Smooth muscle cell (in vitro differentiated cells): ENCODE data around the gene ADAM17. TPM values are rescaled to one million over a fixed set of nuclear protein-coding genes. Genes with fewer than 3 reads are reported as not detected.

Experiments
- DNase-seq: peaks from one replicate; lab custom pipeline; 2025; ENCODE audit not compliant: unreplicated experiment; lab: John Stamatoyannopoulos, UW
- H2AFZ ChIP-seq: fragments of 200-600 bp; sonication (generic); 2 replicates; pipeline ENCODE4 v1.6.0; 2016; ENCODE audit warnings: antibody characterized with exemption, low read depth, mild to moderate bottlenecking
- H3F3A ChIP-seq: fragments of 200-600 bp; sonication (generic); 2 replicates; pipeline ENCODE4 v1.6.0; 2017; ENCODE audit warnings: antibody characterized with exemption, low read depth
- H3K27ac ChIP-seq: fragments of 200-600 bp; sonication (generic); 2 replicates; pipeline ENCODE4 v1.5.1; 2016; ENCODE audit warnings: low read depth, mild to moderate bottlenecking
- H3K27me3 ChIP-seq: fragments of 200-600 bp; sonication (generic); 2 replicates; pipeline ENCODE4 v1.6.1; 2016; ENCODE audit warnings: low read depth, mild to moderate bottlenecking
- H3K36me3 ChIP-seq: fragments of 200-600 bp; sonication (generic); 2 replicates; pipeline ENCODE4 v1.5.1; 2016; ENCODE audit warnings: low read depth
- H3K4me1 ChIP-seq: fragments of 200-600 bp; sonication (generic); 2 replicates; pipeline ENCODE4 v1.5.1; 2016; ENCODE audit warnings: low read depth
- H3K4me2 ChIP-seq: fragments of 200-600 bp; sonication (generic); 2 replicates; pipeline ENCODE4 v1.6.0; 2016; ENCODE audit warnings: mild to moderate bottlenecking
- H3K4me3 ChIP-seq: fragments of 200-600 bp; sonication (generic); 2 replicates; pipeline ENCODE4 v1.5.1; 2016; ENCODE audit warnings: mild to moderate bottlenecking
- H3K79me2 ChIP-seq: fragments of 200-600 bp; sonication (generic); 2 replicates; pipeline ENCODE4 v1.6.0; 2016; ENCODE audit warnings: low read depth, mild to moderate bottlenecking
- H3K9ac ChIP-seq: fragments of 200-600 bp; sonication (generic); 2 replicates; pipeline ENCODE4 v1.6.0; 2016; ENCODE audit warnings: low read depth
- H3K9me3 ChIP-seq: fragments of 200-600 bp; sonication (generic); replicated peaks from 2 replicates; pipeline ENCODE4 v1.5.1; 2016; ENCODE audit warnings: low read depth
- H4K20me1 ChIP-seq: fragments of 200-600 bp; sonication (generic); 2 replicates; pipeline ENCODE4 v1.6.0; 2016; ENCODE audit warnings: low read depth
- WGBS: methylation state at CpG from one replicate; pipeline ENCODE4 v1.1.7; 2016; ENCODE audit warnings: low lambda C conversion rate; 5-methylcytosine and 5-hydroxymethylcytosine counted together
- polyA plus RNA-seq: library from polyadenylated mRNA; unstranded; fragments of >200 nt; fragmentation: Nextera tagmentation; extraction: Ambion mirVana; gene quantifications from 2 replicates; pipeline ENCODE4 v1.2.1, GENCODE V29; 2016
- total RNA-seq: library from RNA; depleted of rRNA; stranded (reverse); fragments of >200 nt; gene quantifications from 2 replicates; pipeline ENCODE4 v1.2.3, GENCODE V29; 2014
- TF ChIP-seq, protein P1 (sequence below): fragments of 200-600 bp; sonication (generic); IDR thresholded peaks from 2 replicates; pipeline ENCODE4 v1.5.1; 2017; ENCODE audit warnings: borderline replicate concordance, mild to moderate bottlenecking, antibody characterized with exemption; ENCODE audit not compliant: insufficient read depth, poor library complexity, severe bottlenecking

The ADAM17 gene
- total and polyA plus RNA-seq, 2 experiments from 2014 or later, result 8.9 to 18.3 TPM

DNA sequence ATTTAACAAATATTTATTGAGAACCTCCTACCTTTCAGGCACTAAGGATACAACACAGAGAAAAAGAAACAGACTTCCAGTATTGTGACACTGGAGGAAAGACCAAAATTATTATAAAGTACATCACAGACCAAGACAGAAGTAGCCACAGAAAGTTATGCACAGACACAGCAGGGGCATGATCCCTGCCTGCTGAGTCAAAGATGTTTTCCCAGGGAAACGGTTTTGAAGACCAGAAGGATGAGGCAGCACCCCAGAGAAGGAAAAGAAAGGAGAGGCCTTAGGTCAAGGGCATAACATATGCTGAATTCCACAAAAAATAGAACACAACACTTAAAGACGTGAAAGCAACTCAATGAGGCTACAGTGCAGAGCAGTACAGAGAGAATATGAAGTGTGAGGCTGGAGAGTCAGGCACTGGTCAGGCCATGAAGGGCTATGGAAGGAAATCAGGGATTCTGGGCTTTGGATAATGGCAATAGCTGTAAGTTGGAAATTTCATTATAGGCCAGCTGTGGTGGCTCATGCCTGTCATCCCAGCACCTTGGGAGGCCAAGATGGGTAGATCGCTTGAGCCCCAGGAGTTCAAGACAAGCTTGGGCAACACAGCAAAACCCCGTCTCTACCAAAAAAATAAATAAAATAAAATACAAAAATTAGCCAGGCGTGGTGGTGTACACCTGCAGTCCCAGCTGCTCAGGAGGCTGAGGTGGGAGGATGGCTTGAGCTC is 8.2 kb downstream of the ADAM17 start:
- Histone ChIP-seq H3K9me3 (no peaks in the 10 kb centered on the region), H3F3A (peaks cover 10% of the 10 kb centered on the region), H3K79me2 (peaks cover 99% of the 10 kb centered on the region), H2AFZ (no peak overlapping the region), H3K9ac (no peak overlapping the region), H3K4me3 (no peak overlapping the region), H3K27ac (peak overlapping the region; percentile 51), H3K27me3 (no peaks in the 10 kb centered on the region), H4K20me1 (peaks cover 96% of the 10 kb centered on the region), H3K4me1 (peaks cover 21% of the 10 kb centered on the region), H3K4me2 (peak overlapping the region; percentile 58), H3K36me3 (no peaks in the 10 kb centered on the region)
- WGBS, result 76% methylated on average over 5 of the region's 5 CpGs
- no peak for DNase-seq
- TF ChIP-seq, protein P1, sequence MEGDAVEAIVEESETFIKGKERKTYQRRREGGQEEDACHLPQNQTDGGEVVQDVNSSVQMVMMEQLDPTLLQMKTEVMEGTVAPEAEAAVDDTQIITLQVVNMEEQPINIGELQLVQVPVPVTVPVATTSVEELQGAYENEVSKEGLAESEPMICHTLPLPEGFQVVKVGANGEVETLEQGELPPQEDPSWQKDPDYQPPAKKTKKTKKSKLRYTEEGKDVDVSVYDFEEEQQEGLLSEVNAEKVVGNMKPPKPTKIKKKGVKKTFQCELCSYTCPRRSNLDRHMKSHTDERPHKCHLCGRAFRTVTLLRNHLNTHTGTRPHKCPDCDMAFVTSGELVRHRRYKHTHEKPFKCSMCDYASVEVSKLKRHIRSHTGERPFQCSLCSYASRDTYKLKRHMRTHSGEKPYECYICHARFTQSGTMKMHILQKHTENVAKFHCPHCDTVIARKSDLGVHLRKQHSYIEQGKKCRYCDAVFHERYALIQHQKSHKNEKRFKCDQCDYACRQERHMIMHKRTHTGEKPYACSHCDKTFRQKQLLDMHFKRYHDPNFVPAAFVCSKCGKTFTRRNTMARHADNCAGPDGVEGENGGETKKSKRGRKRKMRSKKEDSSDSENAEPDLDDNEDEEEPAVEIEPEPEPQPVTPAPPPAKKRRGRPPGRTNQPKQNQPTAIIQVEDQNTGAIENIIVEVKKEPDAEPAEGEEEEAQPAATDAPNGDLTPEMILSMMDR, result no peak

DNA sequence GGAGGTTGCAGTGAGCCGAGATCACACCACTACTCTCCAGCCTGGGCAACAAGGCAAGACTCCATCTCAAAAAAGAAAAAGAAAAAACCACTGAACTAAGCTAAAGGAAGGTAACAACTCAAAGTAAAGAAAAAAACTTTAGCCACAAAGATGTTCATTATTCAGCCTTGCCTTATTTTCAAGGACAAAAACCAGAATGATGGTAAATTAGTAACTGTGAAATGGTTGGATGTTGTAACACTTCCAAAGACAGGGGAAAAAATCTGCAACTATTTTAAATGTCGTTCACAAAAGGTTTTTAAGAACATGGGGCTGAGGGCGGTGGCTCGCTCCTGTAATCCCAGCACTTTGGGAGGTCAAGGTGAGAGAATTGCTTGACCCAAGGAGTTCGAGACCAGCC is 10.1 kb downstream of the ADAM17 start:
- 95% methylated on average over 5 of the region's 5 CpGs for WGBS
- Histone ChIP-seq H3K36me3 (no peaks in the 10 kb centered on the region), H3K4me2 (no peak overlapping the region), H3K27me3 (no peaks in the 10 kb centered on the region), H3K4me3 (no peak overlapping the region), H3K4me1 (peaks cover 13% of the 10 kb centered on the region), H2AFZ (no peak overlapping the region), H3K79me2 (peaks cover 100% of the 10 kb centered on the region), H3F3A (peaks cover 10% of the 10 kb centered on the region), H4K20me1 (peaks cover 98% of the 10 kb centered on the region), H3K9ac (no peak overlapping the region), H3K9me3 (no peaks in the 10 kb centered on the region), H3K27ac (no peak overlapping the region)
- DNase-seq, result no peak
- TF ChIP-seq, protein P1, result no peak

DNA sequence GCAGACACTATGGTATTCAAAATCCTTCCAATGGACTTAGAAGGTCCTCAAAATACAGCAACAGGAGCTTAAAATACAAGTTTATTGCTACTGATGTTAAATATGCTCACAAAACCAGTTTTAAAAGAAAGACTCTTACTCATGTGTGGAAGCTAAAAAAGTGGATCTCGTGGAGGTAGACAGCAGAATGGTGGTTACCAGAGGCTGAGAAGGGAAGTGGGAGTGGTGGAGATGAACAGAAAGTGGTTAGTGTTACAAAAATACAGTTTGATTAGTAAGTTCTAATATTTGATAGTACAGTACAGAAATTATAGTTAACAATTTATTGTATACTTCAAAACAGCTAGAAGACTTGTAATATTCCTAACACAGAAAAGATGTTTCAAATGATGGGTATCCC is 12.1 kb downstream of the ADAM17 start:
- no peaks in the 10 kb centered on the region for H3K9me3 ChIP-seq
- no peaks in the 10 kb centered on the region for H3K27me3 ChIP-seq
- TF ChIP-seq, protein P1, result no peak
- no peak overlapping the region for H2AFZ ChIP-seq
- H3K27ac ChIP-seq, result no peak overlapping the region
- DNase-seq, result no peak
- no peak overlapping the region for H3K9ac ChIP-seq
- H3F3A ChIP-seq, result peaks cover 10% of the 10 kb centered on the region
- peaks cover 10% of the 10 kb centered on the region for H3K4me1 ChIP-seq
- WGBS, result 51% methylated on average over 1 of the region's 1 CpG
- H4K20me1 ChIP-seq, result peaks cover 84% of the 10 kb centered on the region
- H3K4me2 ChIP-seq, result no peak overlapping the region
- no peak overlapping the region for H3K4me3 ChIP-seq
- H3K36me3 ChIP-seq, result no peaks in the 10 kb centered on the region
- peaks cover 95% of the 10 kb centered on the region for H3K79me2 ChIP-seq

DNA sequence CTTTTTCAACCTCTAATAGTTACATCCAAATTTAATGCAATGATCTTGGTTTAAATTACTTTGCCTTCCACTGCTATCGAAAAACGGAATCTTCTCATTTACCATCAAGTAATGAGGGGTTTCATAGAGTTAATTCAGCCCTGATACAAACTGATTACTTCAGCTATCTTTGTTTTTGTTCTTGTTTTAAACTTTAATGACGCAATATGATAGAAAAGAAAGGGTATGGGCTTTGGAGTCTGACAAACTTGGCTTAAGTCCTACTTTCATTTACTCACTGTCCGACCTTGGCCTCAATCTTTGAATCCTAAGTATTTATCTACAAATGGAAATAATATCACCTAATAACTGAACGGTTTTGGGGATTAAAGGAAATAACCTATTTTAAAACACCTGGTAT is 16.1 kb downstream of the ADAM17 start:
- H3K79me2 ChIP-seq, result peaks cover 81% of the 10 kb centered on the region
- no peaks in the 10 kb centered on the region for H3K27me3 ChIP-seq
- no peak for DNase-seq
- WGBS, result 93% methylated on average over 5 of the region's 5 CpGs
- H3K9me3 ChIP-seq, result no peaks in the 10 kb centered on the region
- H3K27ac ChIP-seq, result no peak overlapping the region
- H3K9ac ChIP-seq, result no peak overlapping the region
- H2AFZ ChIP-seq, result no peak overlapping the region
- H3K4me1 ChIP-seq, result no peaks in the 10 kb centered on the region
- H3F3A ChIP-seq, result no peaks in the 10 kb centered on the region
- no peak overlapping the region for H3K4me2 ChIP-seq
- no peaks in the 10 kb centered on the region for H3K36me3 ChIP-seq
- no peak overlapping the region for H3K4me3 ChIP-seq
- TF ChIP-seq, protein P1, result no peak
- peaks cover 69% of the 10 kb centered on the region for H4K20me1 ChIP-seq
